Neural crest cell (in vitro differentiated cells): Measurements from ENCODE around the gene SMAD4. TPM values are rescaled to one million over a fixed set of nuclear protein-coding genes. Genes with fewer than 3 reads are reported as not detected.
"Not testable (repeated sequence)": the region's sequence is repeated elsewhere in the genome, so short reads cannot be mapped to it uniquely, and the experiment has no call there.

ENCODE experiments used
- DNase-seq: peaks from one replicate; pipeline ENCODE4 v3.0.0; 2021; ENCODE audit warnings: low read depth, mixed read lengths, low spot score
- H3K27ac Mint-ChIP-seq: one replicate; pipeline ENCODE4 v1.8.0; 2021; ENCODE audit warnings: mild to moderate bottlenecking, mixed read lengths; ENCODE audit not compliant: unreplicated experiment
- H3K27me3 Mint-ChIP-seq: 2 replicates; pipeline ENCODE4 v1.8.0; 2021; ENCODE audit warnings: low read depth, mild to moderate bottlenecking, mixed read lengths
- H3K36me3 Mint-ChIP-seq: 2 replicates; pipeline ENCODE4 v1.8.0; 2021; ENCODE audit warnings: low read depth, mild to moderate bottlenecking, mixed read lengths
- H3K4me1 Mint-ChIP-seq: 2 replicates; pipeline ENCODE4 v1.8.0; 2021; ENCODE audit warnings: mixed read lengths
- H3K4me3 Mint-ChIP-seq: one replicate; pipeline ENCODE4 v1.8.0; 2021; ENCODE audit warnings: mild to moderate bottlenecking, mixed read lengths
- H3K9me3 Mint-ChIP-seq: 2 replicates; pipeline ENCODE4 v1.8.0; 2021; ENCODE audit warnings: mixed read lengths
- CTCF ChIP-seq: fragments of 200-600 bp; sonication (generic); conservative IDR thresholded peaks from 2 replicates; pipeline ENCODE4 v1.5.0; 2021; ENCODE audit warnings: antibody characterized with exemption, mild to moderate bottlenecking
- total RNA-seq: library from RNA; stranded (reverse); gene quantifications from 2 replicates; pipeline ENCODE4 v1.2.1, GENCODE V29; 2021

SMAD4 gene
- total RNA-seq, 1 donor from 2014 or later, result 151 TPM

DNA sequence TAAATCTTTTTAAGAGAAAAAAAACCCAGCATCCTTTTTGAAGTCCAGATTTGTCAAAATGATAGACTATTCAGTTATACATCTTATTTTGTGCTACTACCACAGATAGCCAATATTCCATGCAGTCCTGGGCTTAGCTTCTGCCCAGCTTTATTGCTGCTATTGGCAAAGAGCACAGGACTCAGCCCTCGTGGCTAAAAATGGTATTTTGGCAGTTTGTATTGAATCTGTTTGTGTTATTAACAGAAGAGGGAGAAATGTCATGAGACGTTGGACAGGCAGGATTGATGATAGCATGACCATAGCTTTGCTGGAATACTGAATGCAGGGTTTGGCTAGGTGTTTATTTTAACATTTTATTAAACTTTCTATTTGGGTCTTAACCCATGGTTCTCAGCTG, 42.8 kb upstream of the SMAD4 start:
- no peak for DNase-seq
- H3K27ac Mint-ChIP-seq, result no peak overlapping the region
- TF ChIP-seq CTCF, result no peak
- peaks cover 13% of the 10 kb centered on the region for H3K4me1 Mint-ChIP-seq
- no peaks in the 10 kb centered on the region for H3K9me3 Mint-ChIP-seq
- H3K4me3 Mint-ChIP-seq, result no peak overlapping the region
- H3K27me3 Mint-ChIP-seq, result no peaks in the 10 kb centered on the region
- peaks cover 15% of the 10 kb centered on the region for H3K36me3 Mint-ChIP-seq

- H3K4me3 Mint-ChIP-seq, result no peak overlapping the region
- H3K36me3 Mint-ChIP-seq, result peaks cover 6% of the 10 kb centered on the region
- no peaks in the 10 kb centered on the region for H3K27me3 Mint-ChIP-seq
- H3K9me3 Mint-ChIP-seq, result no peaks in the 10 kb centered on the region
- DNase-seq, result no peak
- H3K27ac Mint-ChIP-seq, result no peak overlapping the region
- TF ChIP-seq CTCF, result no peak
- peaks cover 18% of the 10 kb centered on the region for H3K4me1 Mint-ChIP-seq
Measured at GRCh38 chr18:50989711-50990110, 40.3 kb upstream of the SMAD4 start.

DNA sequence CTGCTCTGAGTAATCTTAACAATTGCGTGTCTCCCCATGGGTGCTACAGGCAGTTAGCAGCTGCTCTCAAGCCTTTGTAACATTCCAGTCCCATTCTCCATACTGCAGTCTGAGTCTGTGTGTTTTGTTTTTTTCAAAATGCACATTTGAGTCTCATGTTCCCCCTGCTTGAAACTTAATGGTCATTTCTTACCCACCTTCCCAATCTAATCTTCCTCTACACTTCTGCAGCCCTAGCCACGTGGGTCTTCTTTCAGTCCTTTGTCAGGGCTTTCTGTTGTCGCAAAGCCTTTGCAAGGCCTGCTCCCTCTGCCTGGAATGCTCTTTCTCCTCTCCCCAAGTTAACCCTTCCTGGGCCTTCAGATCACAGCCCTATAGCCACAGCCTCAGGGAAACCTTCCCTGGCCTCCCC, 37.7 kb upstream of the SMAD4 start:
- H3K36me3 Mint-ChIP-seq, result peaks cover 5% of the 10 kb centered on the region
- peak overlapping the region; percentile 92 for H3K27ac Mint-ChIP-seq
- H3K4me1 Mint-ChIP-seq, result peaks cover 18% of the 10 kb centered on the region
- DNase-seq, result peak; percentile 16
- TF ChIP-seq CTCF, result no peak
- peak overlapping the region; percentile 27 for H3K4me3 Mint-ChIP-seq
- peaks cover 3% of the 10 kb centered on the region for H3K9me3 Mint-ChIP-seq
- no peaks in the 10 kb centered on the region for H3K27me3 Mint-ChIP-seq

- Mint-ChIP-seq H3K4me1 (peaks cover 18% of the 10 kb centered on the region), H3K36me3 (peaks cover 3% of the 10 kb centered on the region), H3K27ac (no peak overlapping the region), H3K27me3 (no peaks in the 10 kb centered on the region), H3K9me3 (peaks cover 7% of the 10 kb centered on the region), H3K4me3 (no peak overlapping the region)
- no peak for TF ChIP-seq CTCF
- DNase-seq, result no peak
Measured at GRCh38 chr18:50994031-50994430, 36.0 kb upstream of the SMAD4 start.

GRCh38 chr18:51003174-51003573, 26.8 kb upstream of the SMAD4 start:
- DNase-seq, H3K27me3 Mint-ChIP-seq, H3K4me3 Mint-ChIP-seq, H3K27ac Mint-ChIP-seq, H3K4me1 Mint-ChIP-seq: not testable (repeated sequence)
- peaks cover 10% of the 10 kb centered on the region for H3K36me3 Mint-ChIP-seq
- H3K9me3 Mint-ChIP-seq, result peaks cover 14% of the 10 kb centered on the region

GRCh38 chr18:51006061-51006818, 23.8 kb upstream of the SMAD4 start:
- Mint-ChIP-seq H3K36me3 (peaks cover 9% of the 10 kb centered on the region), H3K4me3 (no peak overlapping the region), H3K27me3 (no peaks in the 10 kb centered on the region), H3K27ac (no peak overlapping the region), H3K4me1 (no peaks in the 10 kb centered on the region), H3K9me3 (peaks cover 10% of the 10 kb centered on the region)
- no peak for TF ChIP-seq CTCF
- DNase-seq, result no peak
